NOMO-1 treated with dmso at 0.1 percent for 144 hours (cell line): ENCODE data around the gene TCHP.
"Not testable (repeated sequence)": the region's sequence is repeated elsewhere in the genome, so short reads cannot be mapped to it uniquely, and the experiment has no call there.

Experiments
- DNase-seq: peaks from one replicate; lab custom pipeline; 2025; ENCODE audit not compliant: unreplicated experiment; lab: John Stamatoyannopoulos, UW

The TCHP gene

GRCh38 chr12:109910254-109910968, 10.3 kb downstream of the TCHP start:
- no peak for DNase-seq

- no peak for DNase-seq
These were observed 10.9 kb downstream of the TCHP start for GRCh38 chr12:109910969-109911348.

GRCh38 chr12:109912855-109913321, 12.8 kb downstream of the TCHP start:
- no peak for DNase-seq

GRCh38 chr12:109914461-109914860, 14.4 kb downstream of the TCHP start:
- no peak for DNase-seq

- no peak for DNase-seq
These were observed 15.3 kb downstream of the TCHP start for GRCh38 chr12:109915171-109916040.

GRCh38 chr12:109916045-109916444, 16.0 kb downstream of the TCHP start:
- DNase-seq = no peak

GRCh38 chr12:109919456-109919855, 19.4 kb downstream of the TCHP start:
- DNase-seq = no peak

GRCh38 chr12:109920261-109920780, 20.2 kb downstream of the TCHP start:
- no peak for DNase-seq

GRCh38 chr12:109921982-109922381, 21.9 kb downstream of the TCHP start:
- no peak for DNase-seq

GRCh38 chr12:109923038-109923437, 23.0 kb downstream of the TCHP start:
- no peak for DNase-seq

- DNase-seq = no peak
These were observed 23.6 kb downstream of the TCHP start for GRCh38 chr12:109923481-109924245.

GRCh38 chr12:109925185-109925840, 25.2 kb downstream of the TCHP start:
- no peak for DNase-seq

- no peak for DNase-seq
These were observed 25.9 kb downstream of the TCHP start for GRCh38 chr12:109926016-109926415.

- DNase-seq = no peak
These were observed 26.6 kb downstream of the TCHP start for GRCh38 chr12:109926488-109927210.

- peak; percentile 3 for DNase-seq
These were observed 27.5 kb downstream of the TCHP start for GRCh38 chr12:109927622-109928021.

GRCh38 chr12:109928058-109928656, 28.1 kb downstream of the TCHP start:
- DNase-seq = no peak

GRCh38 chr12:109929326-109929725, 29.3 kb downstream of the TCHP start:
- not testable (repeated sequence) for DNase-seq

GRCh38 chr12:109930028-109930800, 30.1 kb downstream of the TCHP start:
- no peak for DNase-seq

- no peak for DNase-seq
These were observed 31.1 kb downstream of the TCHP start for GRCh38 chr12:109931143-109931542.
